Mucosa of rectum (tissue), 2 donors: Measurements from ENCODE around the gene GPATCH8.

ENCODE experiments used
- H3K27ac ChIP-seq, 2 donors: one replicate each; pipeline ENCODE4 v1.7.0; 2013; ENCODE audit warnings: inconsistent platforms in 2 of 2, low read depth in 2 of 2, low read length in 2 of 2
- H3K27me3 ChIP-seq, 2 donors: one replicate each; pipeline ENCODE4 v1.7.0; 2013; ENCODE audit warnings: low read length in 2 of 2; ENCODE audit not compliant: control insufficient read depth in 2 of 2, insufficient read depth in 2 of 2
- H3K36me3 ChIP-seq, 2 donors: one replicate each; pipeline ENCODE4 v1.7.0; 2013; ENCODE audit warnings: low read length in 2 of 2; ENCODE audit not compliant: control insufficient read depth in 2 of 2, insufficient read depth in 2 of 2
- H3K4me1 ChIP-seq, 2 donors: one replicate each; pipeline ENCODE4 v1.7.0; 2013; ENCODE audit warnings: low read length in 2 of 2, mild to moderate bottlenecking in 1 of 2; ENCODE audit not compliant: control insufficient read depth in 2 of 2, insufficient read depth in 2 of 2
- H3K4me3 ChIP-seq, 2 donors: one replicate each; pipeline ENCODE4 v1.7.0; 2013; ENCODE audit warnings: low read length in 2 of 2
- H3K9ac ChIP-seq, 2 donors: one replicate each; pipeline ENCODE4 v1.7.0; 2013; ENCODE audit warnings: low read length in 2 of 2, low read depth in 1 of 2, mild to moderate bottlenecking in 1 of 2
- H3K9me3 ChIP-seq, 2 donors: one replicate each; pipeline ENCODE4 v1.7.0; 2013; ENCODE audit warnings: low read length in 2 of 2; ENCODE audit not compliant: control insufficient read depth in 2 of 2
- donor health status: healthy.
- donor health status: Normal muscosa, but diverticular disease.

Gene GPATCH8

DNA sequence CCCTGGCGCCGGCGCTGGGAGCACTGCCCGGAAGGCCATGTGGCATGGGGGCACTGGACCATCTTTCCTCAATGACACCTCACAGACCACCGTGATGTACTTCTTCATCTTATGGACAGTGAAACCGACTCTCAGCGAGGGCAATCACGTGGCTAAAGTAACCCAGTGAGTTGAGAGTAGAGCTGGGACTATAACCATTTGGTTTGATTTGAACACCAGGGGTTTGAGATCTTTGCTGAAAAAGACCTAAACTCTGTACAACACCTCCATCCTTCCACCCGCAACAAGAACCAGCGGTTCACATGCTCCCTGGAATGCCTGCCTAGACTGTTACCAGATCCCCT lies 117.1 kb downstream of the GPATCH8 start:
- Histone ChIP-seq H3K9ac (no peak overlapping the region), H3K9me3 (no peaks in the 10 kb centered on the region), H3K36me3 (no peaks in the 10 kb centered on the region), H3K27ac (no peak overlapping the region), H3K27me3 (peaks cover 4 to 16% of the 10 kb centered on the region in 2 donors), H3K4me3 (no peak overlapping the region), H3K4me1 (peaks cover 7 to 10% of the 10 kb centered on the region in 2 donors)

DNA sequence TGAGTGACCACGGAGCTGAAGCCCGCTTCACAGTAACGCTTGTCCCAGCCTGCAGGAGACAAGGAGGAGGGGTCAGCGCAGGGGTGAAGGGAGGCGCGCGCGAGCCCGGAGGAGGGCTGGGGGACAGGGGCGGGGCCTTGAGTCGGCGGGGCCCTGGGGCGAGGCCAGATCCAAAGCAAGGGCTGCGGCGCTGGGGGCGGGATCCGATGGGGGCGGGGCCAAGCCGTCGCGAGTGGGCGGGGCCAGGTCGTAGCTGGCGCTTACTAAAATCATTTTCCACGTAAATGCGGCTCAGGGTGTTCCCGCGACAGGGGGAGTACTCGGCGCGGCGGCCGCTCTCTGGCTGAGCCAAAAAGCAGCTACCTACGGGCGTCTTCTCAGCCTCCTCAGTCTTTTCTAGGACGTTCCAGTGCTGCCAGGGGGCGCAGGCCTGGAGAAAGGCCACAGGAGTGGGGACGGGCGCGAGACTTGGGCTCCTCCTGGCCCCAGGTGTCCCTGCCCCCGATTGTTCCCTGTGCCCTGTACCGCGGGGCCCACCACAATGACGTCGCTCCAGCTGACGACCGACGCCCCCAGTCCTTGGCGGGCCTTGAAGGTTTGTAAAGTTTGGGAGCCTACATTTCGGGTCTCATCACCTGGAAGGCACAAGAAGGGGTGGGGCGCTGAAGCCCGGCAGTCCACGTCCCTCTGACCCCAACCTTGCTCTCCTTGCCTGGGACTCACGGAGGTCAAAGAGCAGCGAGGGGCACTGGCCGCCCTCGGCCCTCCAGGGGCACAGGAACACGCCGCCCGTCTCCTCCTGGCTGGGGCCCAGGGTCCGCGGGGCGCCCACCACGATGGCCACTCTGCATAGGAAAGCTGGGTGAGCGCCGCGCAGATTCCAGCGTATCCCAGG lies 117.7 kb downstream of the GPATCH8 start:
- H3K27ac ChIP-seq, result no peak overlapping the region

DNA sequence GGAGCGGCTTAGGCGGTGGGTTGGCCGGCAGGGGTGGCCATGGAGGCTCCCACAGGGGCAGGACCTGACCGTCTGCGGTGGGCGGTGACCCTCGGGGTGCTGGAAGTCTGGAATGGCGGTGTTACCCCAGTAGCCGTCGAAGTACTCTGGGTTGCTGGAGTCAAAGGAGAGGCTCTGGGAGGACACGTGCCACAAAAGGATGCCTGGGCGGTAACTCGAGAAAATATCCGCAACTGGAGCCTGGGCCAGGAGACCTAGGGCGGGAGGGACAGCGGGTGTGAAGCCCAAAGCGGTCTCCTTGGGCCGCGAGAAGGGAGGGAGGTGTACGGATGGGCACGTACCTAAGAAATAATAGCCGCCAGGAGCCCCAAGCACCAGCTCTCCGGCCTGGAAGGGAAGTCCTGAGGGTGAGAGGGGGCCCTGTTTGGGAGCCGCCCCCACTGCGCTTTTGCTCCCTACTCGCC lies 118.4 kb downstream of the GPATCH8 start:
- no peaks in the 10 kb centered on the region for H3K36me3 ChIP-seq
- peaks cover 4 to 16% of the 10 kb centered on the region in 2 donors for H3K27me3 ChIP-seq
- no peak overlapping the region for H3K27ac ChIP-seq
- peak overlapping the region; percentile 57 to 59 for H3K4me3 ChIP-seq
- no peaks in the 10 kb centered on the region for H3K9me3 ChIP-seq
- peaks cover 7 to 10% of the 10 kb centered on the region in 2 donors for H3K4me1 ChIP-seq
- peak overlapping the region; percentile 24 to 37 for H3K9ac ChIP-seq

More for the DNA sequence above, 117.7 kb downstream of the GPATCH8 start:
- peaks cover 7 to 10% of the 10 kb centered on the region in 2 donors for H3K4me1 ChIP-seq
- H3K9ac ChIP-seq, result peak overlapping the region; percentile 24 to 56
- H3K4me3 ChIP-seq, result peak overlapping the region; percentile 57 to 59
- H3K9me3 ChIP-seq, result no peaks in the 10 kb centered on the region
- no peaks in the 10 kb centered on the region for H3K36me3 ChIP-seq
- peaks cover 4 to 16% of the 10 kb centered on the region in 2 donors for H3K27me3 ChIP-seq

DNA sequence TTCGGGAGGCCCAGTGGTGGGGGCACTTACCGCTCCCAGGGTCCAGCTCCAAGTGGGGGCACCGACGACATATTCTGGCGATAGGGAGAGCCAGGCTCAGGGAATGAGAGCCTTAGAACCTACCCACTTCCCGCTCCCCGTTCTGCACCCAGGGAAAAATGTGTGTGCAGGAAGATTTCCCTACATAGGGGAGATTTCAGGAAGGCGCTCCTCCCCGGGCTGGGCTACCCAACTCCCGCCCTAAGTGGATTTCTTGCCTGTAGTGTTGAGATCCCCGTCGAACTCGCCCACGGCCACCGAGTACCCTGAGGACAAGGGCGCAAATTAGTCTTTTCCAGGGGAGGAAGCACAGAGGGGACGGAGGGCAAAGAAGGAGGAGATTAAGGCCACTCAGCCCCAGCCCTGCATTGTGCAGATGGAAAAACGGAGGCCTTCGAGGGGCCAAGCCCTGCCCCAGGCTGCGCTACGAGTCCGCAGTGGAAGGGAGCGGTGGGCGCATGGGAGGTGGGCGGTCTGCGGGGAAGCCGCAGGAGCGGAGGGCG lies 118.9 kb downstream of the GPATCH8 start:
- no peaks in the 10 kb centered on the region for H3K9me3 ChIP-seq
- no peak overlapping the region for H3K27ac ChIP-seq
- peaks cover 4 to 16% of the 10 kb centered on the region in 2 donors for H3K27me3 ChIP-seq
- no peaks in the 10 kb centered on the region for H3K36me3 ChIP-seq
- peaks cover 7 to 10% of the 10 kb centered on the region in 2 donors for H3K4me1 ChIP-seq
- H3K9ac ChIP-seq, result no peak overlapping the region
- peak overlapping the region in 1 of 2 donors; percentile 57 for H3K4me3 ChIP-seq

DNA sequence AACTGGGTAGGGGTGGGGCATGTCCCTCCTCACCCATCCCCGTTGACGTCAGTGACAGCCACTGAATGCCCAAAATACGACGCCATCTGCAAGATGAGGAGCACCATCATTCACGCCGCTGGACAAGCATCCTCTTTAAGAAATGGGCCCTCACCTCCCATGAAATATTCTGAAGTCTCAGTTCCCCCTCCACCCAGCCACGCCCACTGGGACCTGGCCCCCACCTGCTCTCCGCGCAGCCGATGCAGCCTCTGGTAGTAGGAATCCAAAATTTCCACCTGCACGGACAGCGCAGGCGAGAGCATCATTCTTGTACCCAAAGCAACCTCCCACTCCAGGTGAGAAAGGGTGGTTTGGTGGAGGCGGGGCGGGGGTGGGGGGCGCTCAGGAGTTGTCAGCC lies 119.3 kb downstream of the GPATCH8 start:
- Histone ChIP-seq H3K27ac (no peak overlapping the region), H3K4me1 (peaks cover 7 to 10% of the 10 kb centered on the region in 2 donors), H3K4me3 (no peak overlapping the region), H3K9me3 (no peaks in the 10 kb centered on the region), H3K27me3 (peaks cover 4 to 16% of the 10 kb centered on the region in 2 donors), H3K36me3 (no peaks in the 10 kb centered on the region), H3K9ac (no peak overlapping the region)

DNA sequence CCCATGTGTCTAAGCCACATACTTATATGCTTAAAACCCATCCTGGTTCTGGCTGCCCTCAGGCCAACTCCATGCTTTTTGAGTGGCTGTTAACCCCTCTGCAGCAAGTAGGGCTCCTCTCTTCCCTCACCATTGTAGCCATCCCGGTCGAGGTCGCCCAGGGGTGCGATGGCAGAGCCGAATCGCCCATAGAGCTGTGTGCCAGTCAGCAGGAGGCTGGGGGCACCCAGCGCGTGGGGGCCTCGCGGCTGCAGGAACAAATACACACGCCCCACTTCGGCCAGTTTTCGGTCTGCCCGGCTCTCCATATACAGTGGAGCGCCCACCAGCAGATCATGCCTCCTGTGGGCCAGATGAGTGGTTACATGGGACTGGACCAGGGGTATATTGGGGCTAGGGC lies 119.8 kb downstream of the GPATCH8 start:
- Histone ChIP-seq H3K27ac (no peak overlapping the region), H3K9ac (no peak overlapping the region), H3K36me3 (no peaks in the 10 kb centered on the region), H3K27me3 (peaks cover 4 to 16% of the 10 kb centered on the region in 2 donors), H3K4me1 (peaks cover 7 to 10% of the 10 kb centered on the region in 2 donors), H3K9me3 (no peaks in the 10 kb centered on the region), H3K4me3 (no peak overlapping the region)

DNA sequence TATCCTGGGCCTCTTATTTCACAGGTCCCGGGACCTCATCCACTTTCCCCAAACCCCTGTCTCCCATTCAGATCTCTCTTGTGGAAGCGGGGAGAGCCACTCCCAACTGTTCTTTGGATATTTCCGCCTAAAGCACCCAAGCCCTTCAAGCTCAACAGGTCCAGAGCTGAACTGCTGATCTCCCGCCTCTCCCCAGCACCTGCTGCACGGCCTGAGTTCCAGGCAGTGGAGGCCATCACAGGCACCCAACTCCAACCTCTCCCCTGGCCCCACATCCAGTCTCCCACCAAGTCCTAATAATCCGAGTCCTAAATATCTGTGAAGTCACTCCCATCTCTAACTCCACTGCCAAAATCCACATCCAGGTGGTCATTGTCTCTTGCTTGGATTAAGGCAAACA lies 120.3 kb downstream of the GPATCH8 start:
- no peaks in the 10 kb centered on the region for H3K36me3 ChIP-seq
- H3K4me3 ChIP-seq, result no peak overlapping the region
- H3K27me3 ChIP-seq, result peaks cover 4 to 16% of the 10 kb centered on the region in 2 donors
- no peak overlapping the region for H3K9ac ChIP-seq
- no peak overlapping the region for H3K27ac ChIP-seq
- no peaks in the 10 kb centered on the region for H3K9me3 ChIP-seq
- peaks cover 7 to 10% of the 10 kb centered on the region in 2 donors for H3K4me1 ChIP-seq

DNA sequence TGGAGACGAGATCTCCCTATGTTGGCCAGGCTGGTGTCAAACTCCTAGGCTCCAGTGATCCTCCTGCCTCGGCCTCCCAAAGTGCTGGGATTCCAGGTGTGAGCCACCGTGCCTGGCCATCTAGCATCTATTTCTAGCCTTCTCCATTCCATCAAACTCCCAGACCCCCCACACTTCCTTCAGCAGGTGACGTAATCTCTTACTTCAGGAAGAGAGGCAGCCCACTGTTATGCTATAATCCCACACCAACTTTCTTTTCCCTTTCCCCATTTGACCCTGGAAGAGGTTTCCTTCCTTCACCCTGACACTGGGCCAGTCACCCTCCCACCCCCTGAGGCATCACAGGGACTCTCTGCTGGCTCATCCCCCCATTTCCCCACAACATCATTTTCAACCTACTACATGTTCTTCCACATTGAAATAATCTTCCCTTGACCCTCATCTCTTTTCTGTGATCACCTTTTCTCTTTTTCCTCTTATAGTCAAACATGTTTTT lies 121.3 kb downstream of the GPATCH8 start:
- Histone ChIP-seq H3K27me3 (peaks cover 4 to 16% of the 10 kb centered on the region in 2 donors), H3K9ac (no peak overlapping the region), H3K9me3 (no peaks in the 10 kb centered on the region), H3K4me1 (peaks cover 7 to 10% of the 10 kb centered on the region in 2 donors), H3K36me3 (no peaks in the 10 kb centered on the region), H3K27ac (no peak overlapping the region), H3K4me3 (no peak overlapping the region)

DNA sequence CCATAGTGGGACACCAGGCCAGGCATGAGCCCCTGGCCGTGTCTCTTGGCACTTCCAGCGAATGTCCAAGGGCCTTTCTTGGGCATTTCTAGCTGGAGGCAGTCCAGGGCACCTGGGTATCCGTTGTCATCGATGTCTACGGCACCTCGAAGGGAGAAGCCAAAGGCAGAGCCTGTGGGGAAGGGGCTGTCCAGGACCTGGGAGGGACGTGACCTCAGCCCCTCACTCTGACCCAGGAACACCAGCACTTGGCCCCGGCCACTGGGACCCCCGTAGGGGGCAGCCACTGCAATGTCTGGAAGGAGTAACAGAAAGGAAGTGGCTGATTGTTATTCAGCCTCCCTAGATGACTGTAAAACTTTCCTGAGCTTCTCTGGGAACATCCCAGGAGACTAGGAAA lies 122.4 kb downstream of the GPATCH8 start:
- peaks cover 5 to 11% of the 10 kb centered on the region in 2 donors for H3K27me3 ChIP-seq
- peaks cover 4 to 8% of the 10 kb centered on the region in 2 donors for H3K4me1 ChIP-seq
- no peak overlapping the region for H3K9ac ChIP-seq
- no peaks in the 10 kb centered on the region for H3K9me3 ChIP-seq
- no peak overlapping the region for H3K27ac ChIP-seq
- no peak overlapping the region for H3K4me3 ChIP-seq
- H3K36me3 ChIP-seq, result no peaks in the 10 kb centered on the region

DNA sequence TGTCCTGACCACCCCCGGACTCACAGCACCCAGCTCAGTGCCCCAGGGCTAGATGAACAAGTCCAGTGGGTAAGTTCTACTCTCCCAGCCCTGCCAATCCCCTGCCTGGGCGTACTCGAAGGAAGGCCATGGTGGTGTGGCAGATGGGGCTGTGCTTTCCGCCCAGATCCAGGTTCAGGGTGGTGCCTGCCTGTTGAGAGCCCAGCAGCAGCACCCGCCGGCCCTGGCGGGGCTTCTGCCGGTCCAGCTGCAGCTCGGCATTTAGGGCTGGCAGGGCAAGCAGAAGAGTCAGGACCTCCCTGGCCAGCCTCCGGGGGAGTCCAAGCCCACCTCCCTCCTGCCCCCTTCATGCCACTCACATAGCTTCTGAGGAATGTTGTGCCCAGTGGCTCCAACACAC lies 123.3 kb downstream of the GPATCH8 start:
- no peaks in the 10 kb centered on the region for H3K9me3 ChIP-seq
- no peak overlapping the region for H3K9ac ChIP-seq
- H3K27me3 ChIP-seq, result peaks cover 5 to 8% of the 10 kb centered on the region in 2 donors
- H3K27ac ChIP-seq, result no peak overlapping the region
- no peak overlapping the region for H3K4me3 ChIP-seq
- H3K36me3 ChIP-seq, result no peaks in the 10 kb centered on the region
- H3K4me1 ChIP-seq, result peaks cover 0 to 2% of the 10 kb centered on the region in 2 donors
